ENCODE data around the gene SLC7A4.
A peak's percentile ranks its signal among the peaks of the same experiment; 100 is the strongest.
"Not testable (repeated sequence)": the region's sequence is repeated elsewhere in the genome, so short reads cannot be mapped to it uniquely, and the experiment has no call there.

Gene SLC7A4

DNA sequence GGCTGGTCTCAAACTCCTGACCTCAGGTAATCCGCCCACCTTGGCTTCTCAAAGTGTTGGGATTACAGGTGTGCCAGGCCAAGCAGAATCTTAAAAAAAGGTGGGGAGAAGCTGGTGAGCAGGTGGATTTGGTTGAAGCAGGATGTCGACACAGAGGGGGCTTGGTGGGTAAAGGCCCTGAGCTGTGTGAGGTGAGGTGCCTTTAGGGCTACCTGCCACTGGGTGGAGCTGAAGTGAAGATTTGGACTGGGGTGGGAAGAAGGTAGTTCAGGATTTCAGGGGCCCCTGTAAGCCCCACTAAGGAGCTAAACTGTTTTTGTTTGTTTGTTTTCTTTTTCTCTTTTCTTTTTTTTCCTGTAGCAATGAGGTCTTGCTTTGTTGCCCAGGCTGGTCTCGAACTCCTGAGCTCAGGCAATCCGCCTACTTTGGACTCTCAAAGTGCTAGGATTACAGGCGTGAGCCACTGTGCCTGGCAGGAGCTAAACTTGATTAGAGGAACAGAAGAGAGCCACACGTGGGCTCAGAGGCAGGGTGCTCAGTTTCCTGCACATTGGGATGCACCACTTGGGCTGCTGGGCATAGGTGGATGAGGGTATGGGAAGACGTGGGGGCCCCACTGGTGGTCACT is 11.4 kb downstream of the SLC7A4 start:
- peak; percentile 37 for DNase-seq

DNA sequence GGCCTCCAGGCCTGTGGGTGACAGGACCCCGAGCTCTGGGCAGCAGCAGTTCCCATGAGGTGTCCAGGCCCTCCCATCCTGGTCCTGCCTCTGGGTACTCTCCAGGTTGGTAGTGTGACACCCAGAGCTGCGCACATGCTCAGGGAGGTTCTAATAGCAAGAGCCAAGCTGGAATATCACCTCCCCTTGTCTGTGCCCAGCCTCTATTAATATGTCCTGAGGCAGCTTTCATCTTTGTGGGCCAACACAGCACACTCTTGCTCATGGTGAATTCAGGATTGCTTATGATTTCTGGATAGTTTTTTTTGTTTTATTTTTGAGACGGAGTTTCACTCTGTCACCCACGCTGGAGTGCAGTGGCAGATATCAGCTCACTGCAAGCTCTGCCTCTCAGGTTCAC is 14.0 kb downstream of the SLC7A4 start:
- DNase-seq = no peak

DNA sequence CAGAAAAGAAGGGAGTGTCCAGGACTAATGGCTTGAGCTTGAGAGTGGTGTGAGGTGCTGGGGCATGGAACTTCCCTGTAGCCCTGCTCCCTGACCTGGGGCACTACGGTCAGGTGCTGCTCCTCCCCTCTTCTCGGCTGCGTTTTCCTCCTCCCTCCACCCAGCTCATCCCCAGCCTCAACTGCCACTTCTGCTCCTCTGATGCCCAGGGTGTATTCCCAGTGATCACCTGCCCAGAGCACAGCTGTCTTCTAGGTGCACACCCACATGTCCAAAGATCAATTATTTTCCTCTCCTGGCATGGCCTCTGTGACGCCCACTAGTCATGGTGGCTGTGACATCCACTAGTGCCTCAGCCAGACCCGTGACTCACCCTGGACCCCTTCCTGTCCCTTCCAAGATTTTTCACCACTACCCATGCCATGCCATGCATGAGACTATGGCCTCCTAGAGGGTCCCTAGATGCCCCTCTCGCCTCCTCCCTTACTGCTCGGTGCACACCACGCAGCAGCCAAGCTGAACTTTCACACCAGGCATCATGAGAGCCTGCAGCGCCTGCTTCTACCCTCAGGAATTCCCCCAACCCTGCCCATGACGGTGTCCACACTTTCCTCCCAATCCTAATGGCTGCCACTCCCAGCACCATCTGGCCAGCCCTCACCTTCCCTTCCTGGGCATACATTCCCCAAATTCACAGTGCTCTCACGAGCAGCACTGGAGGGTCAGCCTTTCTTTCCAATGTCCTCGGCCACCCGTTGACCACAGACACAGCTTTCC is 15.5 kb downstream of the SLC7A4 start:
- no peak for DNase-seq

DNA sequence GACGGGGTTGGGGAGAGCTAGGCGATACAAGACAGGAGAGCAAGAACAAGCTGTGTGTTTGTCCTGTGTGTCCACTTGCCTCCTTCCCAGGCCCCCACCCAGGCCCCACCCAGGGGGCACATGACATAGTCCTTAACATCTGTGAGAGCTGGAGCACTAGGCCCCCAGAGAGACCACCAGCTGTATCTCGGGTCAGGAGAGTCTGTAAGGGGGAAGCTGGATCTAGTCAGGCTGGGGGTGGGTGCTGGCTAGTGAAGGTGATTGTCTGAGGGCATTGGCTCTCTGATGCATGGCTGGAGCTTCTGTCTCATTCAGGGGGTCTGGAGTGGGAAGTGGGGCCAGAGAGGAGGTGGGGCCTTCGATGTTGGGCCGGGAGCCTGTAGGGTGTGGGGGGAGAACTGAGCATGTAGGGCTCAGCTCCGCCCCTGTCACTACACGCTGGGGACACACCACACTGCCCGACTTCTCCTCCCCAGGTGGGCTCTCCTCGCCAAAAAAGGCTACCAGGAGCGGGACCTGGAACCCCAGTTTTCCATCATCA is 16.8 kb downstream of the SLC7A4 start:
- DNase-seq = no peak

GRCh38 chr22:21014726-21015465 is 17.5 kb downstream of the SLC7A4 start, which contains the start of gene P2RX6:
P2RX6 (plus strand) TSS chr22:21015165; CDS start chr22:21015175, 10 bp downstream.
- DNase-seq = peak; percentile 65

DNA sequence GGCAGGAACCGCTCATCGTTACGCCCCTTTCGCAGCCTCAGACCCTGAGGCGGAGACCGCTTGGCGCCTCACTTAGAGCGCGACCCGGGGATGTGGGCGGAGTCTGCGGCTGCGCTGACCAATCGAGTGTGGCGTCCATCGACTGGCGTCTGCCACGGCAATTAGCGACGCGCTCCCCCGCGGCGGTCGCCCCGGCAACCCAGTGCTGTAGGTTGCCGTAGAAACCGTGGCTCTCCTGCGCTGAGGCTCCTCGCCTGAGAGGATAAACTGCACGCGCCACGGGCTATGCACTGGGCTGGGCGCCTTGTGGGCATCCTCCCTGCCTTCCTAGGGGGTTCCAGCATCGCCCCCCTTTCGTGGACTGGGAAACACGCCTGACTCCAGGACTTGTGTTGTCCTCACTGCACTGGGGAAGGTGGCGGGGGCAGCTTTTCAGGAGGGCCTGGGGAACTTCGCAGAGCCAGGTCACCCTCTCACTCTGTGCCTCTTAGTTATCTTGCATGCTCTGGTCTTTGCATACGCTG is 18.1 kb downstream of the SLC7A4 start:
- DNase-seq = peak; percentile 95

GRCh38 chr22:21013657-21014201 is 18.6 kb downstream of the SLC7A4 start:
- DNase-seq = no peak

DNA sequence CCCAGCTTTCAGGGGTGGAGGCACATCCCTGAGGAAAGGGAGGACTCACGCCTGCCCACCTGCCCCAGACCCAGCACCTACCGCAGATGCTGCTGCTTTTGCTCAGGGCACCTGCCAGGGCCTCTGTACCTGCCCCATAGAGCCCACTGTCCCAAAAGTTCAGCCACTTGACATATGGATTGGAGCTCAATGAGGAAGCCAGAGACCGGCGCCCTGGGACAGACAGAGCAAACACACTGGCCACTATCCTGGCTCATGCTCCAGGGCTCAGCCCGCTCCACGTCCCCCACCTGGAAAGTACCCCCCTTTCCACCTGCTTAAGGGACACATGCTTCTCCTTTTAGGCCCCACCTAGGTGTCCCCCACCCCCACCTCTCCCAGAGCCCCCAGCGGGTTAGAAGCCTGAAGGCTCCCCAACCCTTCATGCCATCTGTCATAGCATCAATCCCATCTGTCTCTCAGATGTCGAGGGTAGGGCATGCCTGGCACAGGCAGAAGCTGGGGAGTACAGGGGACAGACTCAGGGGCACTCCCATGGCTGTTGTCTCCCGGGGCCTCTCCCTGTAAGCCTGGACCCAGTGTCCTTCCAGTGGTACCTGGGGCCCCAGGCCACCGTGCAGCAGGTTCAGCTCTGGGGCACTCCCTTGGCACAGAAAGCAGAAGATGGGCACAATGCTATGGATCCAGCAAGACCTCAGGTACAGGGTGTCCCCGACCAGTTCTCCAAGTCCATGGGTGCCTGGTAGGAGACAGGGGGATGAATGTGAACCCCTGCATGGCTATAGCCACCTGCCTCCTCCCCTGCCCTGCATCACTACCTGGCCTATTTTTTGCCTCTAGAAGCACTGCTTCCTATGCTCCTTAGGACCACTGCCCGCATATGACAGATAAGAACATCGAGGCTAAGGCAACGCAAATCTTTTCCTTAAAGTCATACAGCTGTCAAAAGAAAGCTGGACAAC is 19.6 kb downstream of the SLC7A4 start:
- no peak for DNase-seq

DNA sequence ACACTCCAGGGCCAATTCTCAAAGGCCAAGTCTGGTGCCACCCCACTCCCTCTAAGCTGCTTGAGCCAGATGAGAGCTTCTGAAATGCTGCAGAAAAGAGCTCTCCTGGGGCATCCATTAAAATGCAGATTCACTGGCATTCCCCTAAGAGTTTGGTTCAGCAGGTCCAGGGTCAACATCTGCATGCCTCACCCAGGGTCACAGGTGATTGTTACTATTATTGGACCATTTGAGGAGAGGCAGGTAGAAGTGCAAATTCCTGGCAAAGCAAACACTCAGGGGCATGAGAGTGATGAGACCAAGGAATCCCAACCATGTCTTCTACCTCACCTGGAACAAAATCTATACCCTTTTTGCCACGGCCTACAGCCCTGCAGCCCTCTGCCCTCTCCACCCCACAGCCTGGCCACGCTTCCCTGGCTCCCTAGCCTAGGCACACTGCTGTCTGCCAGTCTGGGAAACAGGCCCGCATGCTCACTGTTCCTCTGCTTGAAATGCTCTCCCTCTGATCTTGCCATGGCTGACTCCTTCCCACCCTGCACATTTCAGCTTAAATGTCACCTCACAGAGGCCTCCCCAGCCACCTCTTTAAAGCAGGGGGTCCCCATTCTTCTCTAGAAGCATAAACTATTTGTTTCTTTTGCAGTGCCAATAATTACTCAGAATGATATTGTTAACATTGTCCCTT is 21.8 kb downstream of the SLC7A4 start:
- DNase-seq = no peak

- DNase-seq = peak; percentile 38
Observed at GRCh38 chr22:21009638-21010425, 22.5 kb downstream of the SLC7A4 start.

- not testable (repeated sequence) for DNase-seq
Observed at GRCh38 chr22:21009208-21009607, 23.2 kb downstream of the SLC7A4 start.

- DNase-seq = no peak
Observed at GRCh38 chr22:21003782-21004181, 28.6 kb downstream of the SLC7A4 start.

- DNase-seq = peak; percentile 97
Observed at GRCh38 chr22:21001601-21002325, 30.6 kb downstream of the SLC7A4 start, which contains the start of gene THAP7. THAP7 (minus strand) TSS chr22:21002118; CDS start chr22:21001911, 207 bp downstream.

DNA sequence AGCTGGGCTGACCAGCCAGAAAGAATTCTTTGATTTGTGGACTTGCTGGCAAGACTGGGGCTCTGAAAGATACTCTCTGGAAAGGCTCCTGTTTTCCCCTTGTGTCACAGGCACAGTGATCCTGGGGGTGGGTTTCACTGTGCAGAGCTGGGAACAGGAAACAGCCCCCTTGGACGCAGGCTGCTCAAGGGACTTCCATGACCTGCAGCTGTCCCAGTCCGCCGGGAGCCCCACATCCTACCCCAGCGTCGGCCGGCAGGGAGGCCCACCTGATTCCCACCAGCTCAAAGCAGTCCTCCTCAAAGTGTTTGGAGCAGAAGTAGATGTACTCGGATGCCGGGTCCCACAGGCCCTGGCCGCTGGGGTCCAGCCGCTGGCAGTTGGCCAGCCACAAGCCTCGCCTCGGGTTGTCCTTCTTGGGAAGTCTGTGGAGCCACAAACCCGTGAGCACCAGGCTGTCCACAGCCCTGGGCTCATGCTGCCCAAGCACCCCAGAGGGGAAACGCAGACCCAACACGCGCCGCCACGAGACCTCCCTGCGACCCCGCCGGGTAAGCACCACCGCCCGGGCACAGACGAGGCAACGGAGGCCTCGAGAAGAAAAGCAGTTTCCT is 31.3 kb downstream of the SLC7A4 start:
- DNase-seq = peak; percentile 25

DNA sequence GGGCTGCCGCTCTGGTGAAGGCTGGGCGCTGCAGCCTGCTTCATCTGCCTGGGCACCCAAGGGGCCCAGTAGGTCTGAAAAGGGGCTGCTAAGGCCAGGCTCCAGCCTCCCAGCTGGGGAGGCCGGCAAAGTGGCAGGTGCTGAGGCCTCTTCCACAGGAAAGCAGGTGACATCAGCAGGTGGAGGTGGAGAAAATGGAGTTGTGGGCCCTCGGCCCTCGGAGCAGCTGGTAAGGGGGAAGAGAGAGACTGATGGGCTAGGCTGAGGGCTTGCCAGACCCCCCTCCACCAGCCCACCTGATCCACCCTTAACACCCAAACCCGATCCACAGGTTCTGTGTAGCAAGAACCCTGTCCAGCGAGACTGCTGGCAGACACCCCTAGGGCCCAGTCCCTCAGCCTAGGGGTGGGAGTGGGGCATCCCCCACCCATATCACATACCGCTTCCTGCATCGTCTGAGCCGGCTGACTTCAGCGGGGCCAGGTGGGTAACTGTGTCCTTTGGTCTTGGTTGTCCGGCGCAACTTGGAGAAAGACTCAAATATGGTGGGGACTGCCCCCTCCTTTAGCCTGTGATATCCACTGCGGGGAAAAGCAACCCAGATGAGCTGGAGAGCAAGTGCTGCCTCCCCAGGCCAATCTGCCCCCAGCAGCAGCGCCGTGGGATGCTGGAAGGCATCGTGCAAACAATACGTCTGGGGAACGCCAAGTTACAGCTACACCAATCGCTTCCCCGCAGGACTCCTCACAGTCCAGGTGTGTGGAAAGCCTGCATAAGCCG is 32.0 kb downstream of the SLC7A4 start:
- no peak for DNase-seq

GRCh38 chr22:20999350-21000206 is 32.8 kb downstream of the SLC7A4 start:
- no peak for DNase-seq
